ENCODE results near the gene AKNA. TPM values are rescaled to one million over a fixed set of nuclear protein-coding genes. Genes with fewer than 3 reads are reported as not detected.

Gene AKNA
- total and polyA plus RNA-seq, 4 donors = 29.5 to 79.5 (median 48.6) TPM

- no peak for TF ChIP-seq CTCF (IDR thresholded peaks at IDR 0.05; ENCODE audit: control extremely low read depth, extremely low read depth)
- no peak for ATAC-seq (ENCODE audit: insufficient read depth, low FRiP score)
- Histone ChIP-seq H3K27ac (ENCODE audit: low read depth in 1 of 2, low read length in 1 of 2) (no peak overlapping the region), H3K4me3 (no peak overlapping the region), H3K36me3 (ENCODE audit: control insufficient read depth in 4 of 4, insufficient read depth in 4 of 4, low read length in 4 of 4) (peaks cover 0 to 38% (median 13%) of the 10 kb centered on the region in 4 donors), H3K9ac (ENCODE audit: insufficient read depth in 1 of 2, low read length in 2 of 2) (no peak overlapping the region), H3K9me3 (ENCODE audit: control insufficient read depth in 4 of 4, insufficient read depth in 3 of 4, low read length in 3 of 4) (no peaks in the 10 kb centered on the region), H3K27me3 (ENCODE audit: control insufficient read depth in 3 of 3, insufficient read depth in 3 of 3, low read length in 2 of 3) (no peaks in the 10 kb centered on the region), H3K4me1 (ENCODE audit: control insufficient read depth in 5 of 5, insufficient read depth in 5 of 5, low read length in 5 of 5) (peaks cover 0 to 13% (median 5%) of the 10 kb centered on the region in 5 donors)
- DNase-seq = peak in 1 of 3 donors; percentile 7
- 92 to 93% methylated on average over 13 of the region's 13 CpGs for WGBS, 2 donors
Measured at GRCh38 chr9:114289106-114289505, 98.7 kb downstream of the AKNA start.

GRCh38 chr9:114288193-114289091, 99.3 kb downstream of the AKNA start:
- Histone ChIP-seq H3K9ac (ENCODE audit: insufficient read depth in 1 of 2, low read length in 2 of 2) (no peak overlapping the region), H3K36me3 (ENCODE audit: control insufficient read depth in 4 of 4, insufficient read depth in 4 of 4, low read length in 4 of 4) (peaks cover 0 to 35% (median 12%) of the 10 kb centered on the region in 4 donors), H3K27ac (ENCODE audit: low read depth in 1 of 2, low read length in 1 of 2) (no peak overlapping the region), H3K4me1 (ENCODE audit: control insufficient read depth in 5 of 5, insufficient read depth in 5 of 5, low read length in 5 of 5) (peaks cover 0 to 13% (median 5%) of the 10 kb centered on the region in 5 donors), H3K27me3 (ENCODE audit: control insufficient read depth in 3 of 3, insufficient read depth in 3 of 3, low read length in 2 of 3) (no peaks in the 10 kb centered on the region), H3K4me3 (no peak overlapping the region), H3K9me3 (ENCODE audit: control insufficient read depth in 4 of 4, insufficient read depth in 3 of 4, low read length in 3 of 4) (no peaks in the 10 kb centered on the region)
- ATAC-seq (ENCODE audit: insufficient read depth, low FRiP score) (no peak), DNase-seq (peak; percentile 20 to 33 (median 24))
- no peak for TF ChIP-seq CTCF (IDR thresholded peaks at IDR 0.05; ENCODE audit: control extremely low read depth, extremely low read depth)
- WGBS, 2 donors = 71 to 78% methylated on average over 23 of the region's 23 CpGs

- H3K9ac ChIP-seq (ENCODE audit: insufficient read depth in 1 of 2, low read length in 2 of 2) = no peak overlapping the region
- no peak for ATAC-seq (ENCODE audit: insufficient read depth, low FRiP score)
- no peak for TF ChIP-seq CTCF (IDR thresholded peaks at IDR 0.05; ENCODE audit: control extremely low read depth, extremely low read depth)
- no peak for DNase-seq
- WGBS, 2 donors = 77 to 84% methylated on average over 15 of the region's 15 CpGs
- H3K27ac ChIP-seq (ENCODE audit: low read depth in 1 of 2, low read length in 1 of 2) = no peak overlapping the region
- H3K36me3 ChIP-seq (ENCODE audit: control insufficient read depth in 4 of 4, insufficient read depth in 4 of 4, low read length in 4 of 4) = peaks cover 0 to 28% (median 9%) of the 10 kb centered on the region in 4 donors
- H3K4me1 ChIP-seq (ENCODE audit: control insufficient read depth in 5 of 5, insufficient read depth in 5 of 5, low read length in 5 of 5) = peaks cover 0 to 13% (median 5%) of the 10 kb centered on the region in 5 donors
- H3K27me3 ChIP-seq (ENCODE audit: control insufficient read depth in 3 of 3, insufficient read depth in 3 of 3, low read length in 2 of 3) = no peaks in the 10 kb centered on the region
- no peaks in the 10 kb centered on the region for H3K9me3 ChIP-seq (ENCODE audit: control insufficient read depth in 4 of 4, insufficient read depth in 3 of 4, low read length in 3 of 4)
- H3K4me3 ChIP-seq = no peak overlapping the region
Measured at GRCh38 chr9:114287763-114288192, 100.0 kb downstream of the AKNA start.

All from lung (tissue), 12 donors.